GM03348 (cell line): Measurements from ENCODE around the gene TTLL11.
"Not testable (repeated sequence)": the region's sequence is repeated elsewhere in the genome, so short reads cannot be mapped to it uniquely, and the experiment has no call there.

ENCODE experiments used
- DNase-seq: peaks from one replicate; pipeline ENCODE4 v3.0.0; 2012; ENCODE audit warnings: low spot score

The TTLL11 gene

DNA sequence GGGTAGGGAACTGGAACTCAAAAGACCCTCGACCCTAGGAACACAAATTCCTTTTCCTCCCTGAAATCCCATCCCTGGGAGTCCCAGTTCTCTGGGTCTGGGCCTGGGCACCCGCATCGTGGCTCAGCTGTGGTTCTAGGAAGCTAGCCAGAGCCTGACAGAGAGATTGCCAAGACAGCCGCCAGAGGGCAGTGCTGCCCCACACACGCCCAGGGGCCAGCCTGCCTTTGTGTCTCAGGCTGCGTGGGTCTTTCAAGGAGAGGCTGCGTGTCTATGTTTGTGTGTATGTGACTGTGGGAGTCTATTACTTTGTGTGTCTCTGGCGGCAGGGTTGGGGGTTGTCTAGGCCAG is 32.0 kb upstream of the TTLL11 start:
- peak; percentile 94 for DNase-seq

- DNase-seq = no peak
Measured at GRCh38 chr9:122124528-122124927, 31.4 kb upstream of the TTLL11 start.

DNA sequence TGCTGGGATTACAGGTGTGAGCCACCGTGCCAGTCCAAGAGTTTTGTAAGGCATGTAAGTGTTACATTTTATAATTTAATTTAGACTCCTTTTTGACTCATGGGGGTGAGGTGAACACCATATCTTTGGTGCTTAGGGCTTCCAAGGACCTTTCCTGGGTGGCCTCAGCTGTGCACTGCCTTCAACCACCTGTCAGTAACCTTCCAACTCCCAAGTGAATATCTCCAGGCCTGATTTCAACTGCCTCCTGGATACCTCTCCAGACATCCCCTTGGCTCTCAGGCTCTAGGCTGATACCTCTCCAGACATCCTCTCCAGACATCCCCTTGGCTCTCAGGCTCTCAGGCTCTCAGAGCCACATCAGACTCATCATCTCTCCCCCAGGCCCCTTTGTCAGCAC is 30.9 kb upstream of the TTLL11 start:
- DNase-seq = no peak

GRCh38 chr9:122122903-122123632 is 30.0 kb upstream of the TTLL11 start:
- peak; percentile 91 for DNase-seq

GRCh38 chr9:122122468-122122867 is 29.4 kb upstream of the TTLL11 start:
- DNase-seq = no peak

- no peak for DNase-seq
Measured at GRCh38 chr9:122121931-122122330, 28.8 kb upstream of the TTLL11 start.

DNA sequence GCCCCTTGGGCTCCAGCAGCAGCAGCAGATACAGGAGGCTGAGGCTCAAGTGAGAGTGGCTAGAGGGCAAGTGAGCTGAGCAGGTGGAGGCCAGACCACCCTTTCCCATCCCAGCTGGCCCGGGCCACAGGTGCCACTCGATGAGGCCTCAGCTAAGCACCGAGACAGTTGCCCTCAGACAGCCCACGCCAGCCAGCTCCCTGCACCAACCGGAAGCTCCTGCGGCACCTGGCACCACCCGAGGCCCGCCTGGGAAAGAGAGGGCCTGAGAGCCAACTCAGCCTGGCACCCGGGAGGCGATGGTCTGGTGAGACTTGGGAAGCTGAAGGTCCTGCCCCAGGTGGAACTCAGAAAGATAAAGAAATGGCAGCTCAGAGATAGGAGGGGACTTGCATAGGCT is 28.3 kb upstream of the TTLL11 start:
- no peak for DNase-seq

DNA sequence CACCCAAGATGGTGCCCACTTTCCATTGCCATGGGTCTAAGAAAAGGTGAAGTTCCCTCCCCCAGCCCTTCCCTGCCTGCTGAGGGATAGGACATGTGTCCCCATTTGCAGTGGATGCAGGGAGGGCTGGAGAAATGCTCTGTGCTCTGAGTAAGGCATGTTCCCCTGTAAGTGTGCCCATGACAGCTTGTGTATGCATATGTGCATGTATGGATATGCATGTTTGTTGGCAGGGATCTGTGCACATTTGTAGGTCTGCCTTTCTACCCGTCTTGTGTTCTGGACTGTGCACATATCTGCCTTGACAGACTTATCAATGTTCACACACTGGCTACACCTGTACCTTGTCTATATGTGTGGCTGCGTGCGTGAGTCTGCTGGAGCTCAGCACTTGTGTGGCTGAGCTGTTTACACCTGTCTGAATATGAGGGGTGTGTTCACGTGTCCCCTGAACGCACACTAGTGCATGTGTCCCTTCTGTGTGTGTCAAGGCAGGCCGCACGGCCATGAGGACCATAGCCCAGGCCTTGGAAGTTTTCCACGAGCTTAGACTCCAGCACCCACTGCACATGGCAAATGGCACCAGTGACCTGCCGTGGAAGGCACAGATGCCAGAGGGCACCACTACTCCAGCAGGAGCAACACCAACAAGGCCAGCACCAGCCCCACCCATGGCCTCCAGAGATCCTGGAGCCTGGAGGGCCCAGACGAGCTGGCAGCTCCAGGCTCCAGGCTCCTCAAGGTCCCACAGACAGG is 27.4 kb upstream of the TTLL11 start:
- DNase-seq = no peak

- no peak for DNase-seq
Measured at GRCh38 chr9:122119721-122120120, 26.6 kb upstream of the TTLL11 start.

DNA sequence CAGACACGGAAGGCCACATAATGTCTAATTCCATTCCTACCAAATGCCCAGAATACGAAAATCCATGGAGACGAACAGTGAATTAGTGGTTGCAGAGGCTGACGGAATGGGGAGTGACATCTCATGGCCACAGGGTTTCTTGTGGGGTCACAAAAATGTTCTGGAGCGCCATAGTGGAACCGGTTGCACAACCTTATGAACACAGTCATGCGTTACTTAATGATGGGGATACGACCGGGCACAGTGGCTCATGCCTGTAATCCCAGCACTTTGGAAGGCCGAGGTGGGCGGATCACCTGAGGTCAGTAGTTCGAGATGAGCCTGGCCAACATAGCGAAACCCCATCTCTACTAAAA is 26.0 kb upstream of the TTLL11 start:
- DNase-seq = no peak

DNA sequence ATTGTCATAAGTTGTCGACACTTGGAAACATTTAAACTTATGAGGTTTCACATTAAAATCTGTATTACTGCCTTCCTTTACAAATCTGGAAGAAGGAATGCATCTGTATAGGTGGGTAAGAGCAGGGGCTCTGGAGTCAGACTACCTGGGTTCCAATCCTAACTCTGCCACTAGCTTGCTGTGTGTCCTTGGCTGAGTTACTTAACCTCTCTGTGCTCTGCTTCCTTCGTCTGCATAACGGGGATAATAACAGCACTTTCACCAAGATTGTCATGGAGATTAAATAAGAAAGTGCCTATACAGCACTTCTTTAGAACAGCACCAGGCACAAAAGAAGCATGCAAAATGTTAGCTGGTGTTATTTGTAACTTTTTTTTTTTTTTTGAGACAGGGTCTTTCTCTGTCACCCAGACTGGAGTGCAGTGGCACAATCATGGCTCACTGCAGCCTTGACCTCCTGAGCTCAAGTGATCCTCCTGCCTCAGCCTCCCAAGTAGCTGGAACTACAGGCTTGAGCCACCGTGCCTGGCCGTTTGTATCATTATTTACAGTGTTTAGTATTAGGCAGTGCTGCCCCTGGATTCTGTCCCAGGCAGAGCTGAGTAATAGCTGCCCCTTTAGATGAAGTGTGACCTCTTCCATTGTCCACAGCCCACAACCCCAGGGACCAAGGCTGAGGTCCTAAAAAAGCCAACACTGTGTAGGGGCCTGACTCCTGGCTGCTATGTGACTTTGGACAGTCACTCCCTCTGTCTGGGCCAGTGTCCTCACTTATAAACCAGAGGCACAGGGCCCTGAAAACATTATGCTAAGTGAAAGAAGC is 25.4 kb upstream of the TTLL11 start:
- no peak for DNase-seq

- DNase-seq = not testable (repeated sequence)
Measured at GRCh38 chr9:122117241-122117640, 24.1 kb upstream of the TTLL11 start.

DNA sequence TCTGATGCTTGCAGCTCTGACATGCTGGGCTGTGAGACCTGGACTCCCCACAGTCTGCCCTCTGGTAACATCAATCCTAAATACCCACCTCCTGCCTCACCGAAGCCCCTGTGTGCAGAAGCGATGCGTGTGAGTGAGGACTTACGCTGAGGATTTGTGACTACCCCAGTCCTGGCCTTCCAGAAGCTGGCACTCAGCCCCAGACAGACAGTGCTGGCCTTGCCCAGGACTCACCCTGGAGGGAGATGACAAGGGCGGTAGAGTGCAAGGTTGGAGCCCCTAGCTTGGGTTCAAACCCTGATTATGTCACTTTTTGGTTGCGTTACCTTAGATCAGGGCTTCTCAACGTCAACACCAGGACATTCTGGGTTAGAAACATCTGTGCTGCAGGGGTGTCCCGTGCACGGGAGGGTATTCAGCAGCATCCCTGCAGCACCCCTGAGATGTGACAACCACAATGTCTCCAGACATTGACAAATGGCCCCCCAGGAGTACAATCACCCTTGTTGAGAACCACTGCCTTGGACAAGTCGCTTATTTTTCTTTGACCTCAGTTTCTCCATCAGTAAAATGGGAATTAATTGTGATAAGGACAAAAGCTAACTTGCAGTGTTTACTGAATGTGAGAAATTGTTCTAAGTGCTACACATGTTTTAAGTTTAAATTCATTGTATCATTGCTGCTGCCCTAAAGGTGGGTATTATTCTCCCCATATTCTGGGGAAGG is 23.5 kb upstream of the TTLL11 start:
- DNase-seq = no peak

GRCh38 chr9:122116040-122116439 is 22.9 kb upstream of the TTLL11 start:
- DNase-seq = no peak

GRCh38 chr9:122115176-122116035 is 22.3 kb upstream of the TTLL11 start:
- DNase-seq = no peak

DNA sequence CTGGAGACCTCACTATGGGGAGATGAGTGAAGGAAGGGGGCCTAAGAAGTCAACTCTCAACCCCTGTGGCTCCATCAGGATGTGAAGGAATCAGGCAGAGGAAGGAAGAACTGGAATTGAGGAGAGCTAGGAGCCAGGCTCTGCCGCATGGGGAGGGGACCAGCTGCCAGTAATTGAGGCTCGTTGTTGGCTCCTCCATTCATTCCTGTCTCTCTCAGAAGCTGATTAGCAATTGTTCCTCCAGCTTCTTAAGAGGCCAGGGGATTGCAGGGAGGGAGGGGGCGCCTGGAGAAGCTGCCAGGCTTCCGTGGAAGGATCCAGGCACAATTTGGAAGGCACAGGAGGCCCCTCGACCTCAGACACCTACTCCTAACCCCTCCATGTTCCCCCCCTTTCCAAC is 20.5 kb upstream of the TTLL11 start:
- DNase-seq = no peak

- no peak for DNase-seq
Measured at GRCh38 chr9:122112238-122112637, 19.1 kb upstream of the TTLL11 start.

GRCh38 chr9:122111413-122112085 is 18.4 kb upstream of the TTLL11 start:
- no peak for DNase-seq

DNA sequence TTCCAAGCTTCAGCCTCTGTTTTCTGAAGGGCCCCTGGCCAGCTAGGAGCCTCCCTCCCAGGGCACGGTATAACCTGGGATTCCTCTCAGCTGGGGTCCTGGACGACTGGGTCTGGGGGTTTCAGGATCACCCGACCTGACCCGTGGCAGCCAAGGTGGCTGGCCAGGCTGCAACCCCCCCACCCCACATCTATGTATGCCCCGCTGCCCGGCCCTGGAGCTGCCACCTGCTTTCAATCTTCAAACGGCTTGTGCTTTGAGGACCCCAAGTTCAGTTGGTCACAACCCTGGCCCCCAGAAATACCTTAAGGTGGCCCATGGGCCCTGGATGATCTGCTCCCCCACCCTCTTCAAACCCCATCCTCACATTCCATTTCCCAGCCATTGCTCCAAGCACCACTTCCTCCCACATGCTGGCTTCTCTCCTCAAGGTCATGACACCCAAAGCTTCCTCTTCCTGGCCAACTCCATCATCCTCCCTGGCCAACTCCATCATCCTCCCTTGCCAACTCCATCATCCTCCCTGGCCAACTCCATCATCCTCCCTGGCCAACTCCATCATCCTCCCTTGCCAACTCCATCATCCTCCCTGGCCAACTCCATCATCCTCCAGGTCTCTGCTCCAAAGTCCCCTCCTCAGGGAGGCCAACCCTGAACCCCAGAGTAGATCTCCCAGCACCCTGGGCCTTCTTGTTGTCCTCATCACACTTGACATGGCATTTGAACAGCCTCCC is 17.2 kb upstream of the TTLL11 start:
- DNase-seq = no peak
